Stimulated activated CD8-positive, alpha-beta memory T cell treated with anti-CD3 and anti-CD28 coated beads, Interleukin-4, amount 100 ng/mL, for 48 hours (primary cell): ENCODE measurements around the gene ASPHD2.
"Not testable (repeated sequence)": the region's sequence is repeated elsewhere in the genome, so short reads cannot be mapped to it uniquely, and the experiment has no call there.

Experiments
- DNase-seq: peaks from one replicate; pipeline ENCODE4 v3.0.0-alpha.2; 2020

Gene ASPHD2

GRCh38 chr22:26428515-26429457 lies at the start of gene ASPHD2:
Gene ASPHD2, plus strand, starts transcription at chr22:26429260. Its CDS starts 4,356 bp downstream, at chr22:26433616.
- peak; percentile 80 for DNase-seq

GRCh38 chr22:26380072-26380830 lies 48.8 kb upstream of the ASPHD2 start:
- DNase-seq = no peak

- no peak for DNase-seq
Observed at GRCh38 chr22:26382782-26383181, 46.3 kb upstream of the ASPHD2 start.

GRCh38 chr22:26383968-26384556 lies 45.0 kb upstream of the ASPHD2 start:
- no peak for DNase-seq

GRCh38 chr22:26385164-26385563 lies 43.9 kb upstream of the ASPHD2 start:
- DNase-seq = no peak

- DNase-seq = no peak
Observed at GRCh38 chr22:26389125-26389524, 39.9 kb upstream of the ASPHD2 start.

GRCh38 chr22:26391091-26391490 lies 38.0 kb upstream of the ASPHD2 start:
- no peak for DNase-seq

- DNase-seq = no peak
Observed at GRCh38 chr22:26391623-26392022, 37.4 kb upstream of the ASPHD2 start.

- no peak for DNase-seq
Observed at GRCh38 chr22:26393929-26394328, 35.1 kb upstream of the ASPHD2 start.

GRCh38 chr22:26394777-26395176 lies 34.3 kb upstream of the ASPHD2 start:
- DNase-seq = no peak

GRCh38 chr22:26395926-26396325 lies 33.1 kb upstream of the ASPHD2 start:
- DNase-seq = no peak

- DNase-seq = peak; percentile 71
Observed at GRCh38 chr22:26398741-26399153, 30.3 kb upstream of the ASPHD2 start.

GRCh38 chr22:26399289-26399688 lies 29.8 kb upstream of the ASPHD2 start:
- DNase-seq = no peak

- no peak for DNase-seq
Observed at GRCh38 chr22:26401726-26402125, 27.3 kb upstream of the ASPHD2 start.

GRCh38 chr22:26404851-26405421 lies 24.1 kb upstream of the ASPHD2 start:
- no peak for DNase-seq

- DNase-seq = no peak
Observed at GRCh38 chr22:26406118-26406517, 22.9 kb upstream of the ASPHD2 start.

GRCh38 chr22:26408562-26409220 lies 20.4 kb upstream of the ASPHD2 start:
- DNase-seq = not testable (repeated sequence)

GRCh38 chr22:26409719-26410335 lies 19.2 kb upstream of the ASPHD2 start:
- no peak for DNase-seq

- no peak for DNase-seq
Observed at GRCh38 chr22:26410386-26410785, 18.7 kb upstream of the ASPHD2 start.

- DNase-seq = no peak
Observed at GRCh38 chr22:26414347-26414746, 14.7 kb upstream of the ASPHD2 start.

- no peak for DNase-seq
Observed at GRCh38 chr22:26416256-26416655, 12.8 kb upstream of the ASPHD2 start.

GRCh38 chr22:26416670-26417276 lies 12.3 kb upstream of the ASPHD2 start:
- DNase-seq = no peak
